Trophoblast cell (in vitro differentiated cells and primary cell): ENCODE data around the gene TTLL4.

Experiments
- DNase-seq, 2 donors: peaks; one replicate each; pipeline ENCODE4 v3.0.0-alpha.2; 2016
- H2AFZ ChIP-seq: 2 replicates; pipeline ENCODE4 v1.6.1; 2013; ENCODE audit warnings: low read length, moderate library complexity, mild to moderate bottlenecking; ENCODE audit not compliant: insufficient read depth, poor library complexity
- H2AK5ac ChIP-seq: 2 replicates; pipeline ENCODE4 v1.6.1; 2013; ENCODE audit warnings: mild to moderate bottlenecking, low read length
- H2BK120ac ChIP-seq: 2 replicates; pipeline ENCODE4 v1.6.1; 2013; ENCODE audit warnings: low read length, mild to moderate bottlenecking, moderate library complexity; ENCODE audit not compliant: insufficient read depth, poor library complexity
- H2BK12ac ChIP-seq: 2 replicates; pipeline ENCODE4 v1.6.1; 2013; ENCODE audit warnings: mild to moderate bottlenecking, low read length, moderate library complexity
- H2BK5ac ChIP-seq: 2 replicates; pipeline ENCODE4 v1.6.1; 2013; ENCODE audit warnings: low read length, low read depth, moderate library complexity, mild to moderate bottlenecking; ENCODE audit not compliant: poor library complexity
- H3K14ac ChIP-seq: 2 replicates; pipeline ENCODE4 v1.6.1; 2013; ENCODE audit warnings: mild to moderate bottlenecking, low read length
- H3K18ac ChIP-seq: 2 replicates; pipeline ENCODE4 v1.6.1; 2013; ENCODE audit warnings: mild to moderate bottlenecking, low read length
- H3K23ac ChIP-seq: 2 replicates; pipeline ENCODE4 v1.6.1; 2013; ENCODE audit warnings: low read length
- H3K27ac ChIP-seq: 2 replicates; pipeline ENCODE4 v1.5.1; 2013; ENCODE audit warnings: low read depth, mild to moderate bottlenecking, inconsistent platforms, low read length, moderate library complexity
- H3K27me3 ChIP-seq: 2 replicates; pipeline ENCODE4 v1.6.1; 2013; ENCODE audit warnings: inconsistent platforms, mild to moderate bottlenecking, low read length, moderate library complexity; ENCODE audit not compliant: insufficient read depth
- H3K36me3 ChIP-seq, 2 experiments: 1 replicate in 1 of 2; 2 replicates in 1 of 2; pipeline ENCODE4 v1.6.1; 2013; ENCODE audit warnings: low read length in 2 of 2, mild to moderate bottlenecking in 2 of 2, moderate library complexity in 1 of 2; ENCODE audit not compliant: insufficient read depth in 2 of 2, control insufficient read depth in 1 of 2
- H3K4ac ChIP-seq: 2 replicates; pipeline ENCODE4 v1.6.1; 2013; ENCODE audit warnings: low read depth, mild to moderate bottlenecking, low read length, moderate library complexity
- H3K4me1 ChIP-seq, 2 experiments: 1 replicate in 1 of 2; 2 replicates in 1 of 2; pipeline ENCODE4 v1.6.1; 2013; ENCODE audit warnings: low read length in 2 of 2, mild to moderate bottlenecking in 2 of 2, moderate library complexity in 1 of 2; ENCODE audit not compliant: insufficient read depth in 2 of 2, control insufficient read depth in 1 of 2
- H3K4me2 ChIP-seq: 2 replicates; pipeline ENCODE4 v1.6.1; 2013; ENCODE audit warnings: inconsistent platforms, mild to moderate bottlenecking, low read length, moderate library complexity
- H3K4me3 ChIP-seq: 2 replicates; pipeline ENCODE4 v1.5.1; 2013; ENCODE audit warnings: mild to moderate bottlenecking, low read depth, low read length, inconsistent platforms
- H3K79me1 ChIP-seq: one replicate; pipeline ENCODE4 v1.6.1; 2013; ENCODE audit warnings: low read length
- H3K79me2 ChIP-seq: 2 replicates; pipeline ENCODE4 v1.6.1; 2013; ENCODE audit warnings: low read length, mild to moderate bottlenecking; ENCODE audit not compliant: control insufficient read depth, insufficient read depth, poor library complexity
- H3K9ac ChIP-seq: 2 replicates; pipeline ENCODE4 v1.6.1; 2013; ENCODE audit warnings: mild to moderate bottlenecking, low read length
- H3K9me3 ChIP-seq: 2 replicates; pipeline ENCODE4 v1.6.1; 2013; ENCODE audit warnings: low read depth, mild to moderate bottlenecking, control low read depth, inconsistent platforms, low read length; ENCODE audit not compliant: insufficient read depth
- H4K12ac ChIP-seq: 2 replicates; pipeline ENCODE4 v1.6.1; 2013; ENCODE audit warnings: low read depth, mild to moderate bottlenecking, low read length, moderate library complexity
- H4K8ac ChIP-seq: 2 replicates; pipeline ENCODE4 v1.6.1; 2013; ENCODE audit warnings: low read depth, mild to moderate bottlenecking, low read length, moderate library complexity
- H4K91ac ChIP-seq: one replicate; pipeline ENCODE4 v1.6.1; 2013; ENCODE audit warnings: low read depth, mild to moderate bottlenecking, low read length, moderate library complexity
- WGBS: extraction: QIAGEN DNeasy Blood & Tissue Kit; methylation state at CpG from one replicate; pipeline ENCODE4 v1.1.7; 2013; ENCODE audit warnings: missing lambda C conversion rate; ENCODE audit not compliant: insufficient read length, insufficient coverage; ENCODE audit errors: extremely low coverage; 5-methylcytosine and 5-hydroxymethylcytosine counted together

The TTLL4 gene

DNA sequence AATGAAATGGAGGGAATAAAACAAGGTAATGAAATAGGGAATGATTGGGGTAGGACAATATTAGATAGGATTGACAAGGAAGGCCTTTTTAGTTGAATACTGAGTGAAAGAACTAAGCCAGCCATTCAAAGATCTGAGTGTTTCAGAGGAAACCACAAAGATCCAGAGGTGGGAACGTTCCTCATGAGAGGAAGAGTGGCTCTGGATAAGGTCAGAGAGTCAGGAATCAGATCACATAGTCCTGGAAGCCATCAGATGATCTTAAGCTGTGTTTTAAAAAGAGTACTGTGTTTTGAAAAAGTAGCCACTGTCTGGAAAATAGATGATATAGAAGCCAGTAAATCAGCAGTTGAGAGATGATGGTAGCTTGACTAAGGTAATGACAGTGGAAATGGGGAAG lies 11.8 kb downstream of the TTLL4 start:
- Histone ChIP-seq H3K9me3 (no peaks in the 10 kb centered on the region), H3K4me1 (peaks cover 0 to 2% of the 10 kb centered on the region in 2 experiments), H3K4ac (no peak overlapping the region), H2BK120ac (no peak overlapping the region), H4K91ac (no peak overlapping the region), H3K9ac (no peak overlapping the region), H3K79me2 (no peaks in the 10 kb centered on the region), H3K4me2 (no peak overlapping the region), H2AFZ (no peak overlapping the region), H3K23ac (no peak overlapping the region), H3K27ac (peak overlapping the region; percentile 32), H2BK5ac (no peak overlapping the region), H3K4me3 (no peak overlapping the region), H4K8ac (no peak overlapping the region), H3K27me3 (no peaks in the 10 kb centered on the region), H2BK12ac (no peak overlapping the region), H3K36me3 (peaks cover 0 to 4% of the 10 kb centered on the region in 2 experiments), H3K14ac (no peak overlapping the region), H2AK5ac (no peak overlapping the region), H3K18ac (no peak overlapping the region), H4K12ac (no peak overlapping the region), H3K79me1 (no peaks in the 10 kb centered on the region)
- no peak for DNase-seq
- WGBS = no CpG with 5 or more reads among the region's 1 CpG

DNA sequence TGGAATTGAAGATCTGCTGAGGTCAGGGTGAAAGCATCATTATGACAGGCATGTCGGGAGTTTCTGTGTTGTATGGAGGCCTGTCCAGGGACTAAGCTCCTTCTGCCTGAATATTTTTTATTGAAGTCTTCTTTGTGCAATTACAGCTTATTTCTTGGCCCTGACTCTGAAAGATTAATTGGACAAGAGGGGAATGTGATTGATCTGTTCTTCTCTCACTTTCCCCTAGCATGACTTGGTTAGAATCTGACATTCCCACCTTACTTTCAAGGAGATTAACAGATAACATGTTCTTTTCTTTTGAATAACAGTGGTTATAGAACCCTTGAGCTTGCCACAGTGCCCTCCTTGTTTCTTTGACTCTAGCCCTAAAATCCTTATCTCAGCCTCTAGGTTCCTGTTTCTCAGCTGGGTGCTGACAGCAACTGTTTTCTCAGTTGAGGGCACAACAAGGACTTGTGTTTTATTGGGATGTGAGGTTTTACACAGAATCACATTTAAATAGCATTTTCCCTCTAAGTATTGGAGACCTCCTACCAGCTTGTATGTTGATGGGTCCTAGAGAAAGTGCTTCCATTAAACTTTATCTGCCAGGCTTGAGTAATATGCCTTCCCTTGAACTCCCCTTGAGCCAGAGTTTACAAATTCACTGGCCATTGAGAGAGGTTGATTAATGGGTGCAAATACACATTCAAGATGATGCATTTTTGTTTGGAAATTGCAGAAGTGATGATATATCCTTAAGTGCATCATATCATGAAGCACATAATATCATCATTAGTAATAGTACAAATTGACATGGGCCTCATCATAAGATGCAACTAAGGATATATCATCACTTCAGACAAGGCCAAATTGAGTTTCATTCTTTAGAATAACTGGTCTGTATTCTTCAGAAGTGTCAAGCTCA lies 12.5 kb downstream of the TTLL4 start:
- Histone ChIP-seq H3K27ac (peak overlapping the region; percentile 32), H4K8ac (no peak overlapping the region), H3K79me2 (no peaks in the 10 kb centered on the region), H3K9me3 (no peaks in the 10 kb centered on the region), H3K4me2 (no peak overlapping the region), H2BK12ac (no peak overlapping the region), H3K23ac (no peak overlapping the region), H2AFZ (no peak overlapping the region), H2BK120ac (no peak overlapping the region), H2BK5ac (no peak overlapping the region), H3K27me3 (no peaks in the 10 kb centered on the region), H4K91ac (no peak overlapping the region), H3K4ac (peak overlapping the region; percentile 9), H3K9ac (no peak overlapping the region), H3K14ac (no peak overlapping the region), H3K36me3 (peaks cover 0 to 4% of the 10 kb centered on the region in 2 experiments), H4K12ac (no peak overlapping the region), H3K18ac (no peak overlapping the region), H3K79me1 (no peaks in the 10 kb centered on the region), H2AK5ac (no peak overlapping the region), H3K4me3 (no peak overlapping the region), H3K4me1 (peaks cover 0 to 2% of the 10 kb centered on the region in 2 experiments)
- WGBS = no CpG with 5 or more reads among the region's 1 CpG
- no peak for DNase-seq

DNA sequence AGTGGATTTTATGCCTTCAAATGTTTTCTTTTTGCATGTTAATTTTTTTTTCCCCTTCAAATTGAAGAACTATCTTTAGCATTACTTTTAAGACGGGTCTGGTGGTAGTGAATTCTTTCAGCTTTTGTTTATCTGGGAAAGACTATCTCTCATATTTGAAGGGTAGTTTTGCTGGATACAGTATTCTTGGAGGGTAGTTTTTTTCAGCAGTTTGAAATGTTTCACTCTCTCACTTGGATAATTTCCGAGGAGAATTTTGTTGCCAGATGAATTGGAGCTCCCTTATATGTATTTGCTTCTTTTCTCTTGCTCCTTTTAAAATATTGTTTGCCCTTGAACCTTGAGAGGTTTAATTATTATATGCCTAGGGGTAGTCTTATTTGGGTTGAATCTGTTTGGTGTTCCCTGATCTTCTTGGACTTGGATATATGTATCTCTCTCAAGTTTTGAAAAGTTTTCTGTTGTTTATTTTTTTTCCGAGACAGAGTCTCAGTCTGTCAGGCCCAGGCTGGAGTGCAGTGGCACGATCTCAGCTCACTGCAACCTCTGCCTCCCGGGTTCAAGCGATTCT lies 15.5 kb downstream of the TTLL4 start:
- H3K4ac ChIP-seq = no peak overlapping the region
- no peak overlapping the region for H2AK5ac ChIP-seq
- H3K27ac ChIP-seq = no peak overlapping the region
- H4K12ac ChIP-seq = no peak overlapping the region
- no peak overlapping the region for H4K8ac ChIP-seq
- no peaks in the 10 kb centered on the region for H3K27me3 ChIP-seq
- H3K79me1 ChIP-seq = no peaks in the 10 kb centered on the region
- no peak overlapping the region for H2BK5ac ChIP-seq
- no peak overlapping the region for H4K91ac ChIP-seq
- no peak for DNase-seq
- no peak overlapping the region for H2BK12ac ChIP-seq
- no peaks in the 10 kb centered on the region for H3K9me3 ChIP-seq
- no peak overlapping the region for H2BK120ac ChIP-seq
- H2AFZ ChIP-seq = no peak overlapping the region
- peaks cover 0 to 2% of the 10 kb centered on the region in 2 experiments for H3K4me1 ChIP-seq
- no peaks in the 10 kb centered on the region for H3K79me2 ChIP-seq
- no CpG with 5 or more reads among the region's 6 CpGs for WGBS
- H3K9ac ChIP-seq = no peak overlapping the region
- H3K14ac ChIP-seq = no peak overlapping the region
- peaks cover 2 to 6% of the 10 kb centered on the region in 2 experiments for H3K36me3 ChIP-seq
- no peak overlapping the region for H3K18ac ChIP-seq
- no peak overlapping the region for H3K4me3 ChIP-seq
- H3K23ac ChIP-seq = no peak overlapping the region
- no peak overlapping the region for H3K4me2 ChIP-seq

DNA sequence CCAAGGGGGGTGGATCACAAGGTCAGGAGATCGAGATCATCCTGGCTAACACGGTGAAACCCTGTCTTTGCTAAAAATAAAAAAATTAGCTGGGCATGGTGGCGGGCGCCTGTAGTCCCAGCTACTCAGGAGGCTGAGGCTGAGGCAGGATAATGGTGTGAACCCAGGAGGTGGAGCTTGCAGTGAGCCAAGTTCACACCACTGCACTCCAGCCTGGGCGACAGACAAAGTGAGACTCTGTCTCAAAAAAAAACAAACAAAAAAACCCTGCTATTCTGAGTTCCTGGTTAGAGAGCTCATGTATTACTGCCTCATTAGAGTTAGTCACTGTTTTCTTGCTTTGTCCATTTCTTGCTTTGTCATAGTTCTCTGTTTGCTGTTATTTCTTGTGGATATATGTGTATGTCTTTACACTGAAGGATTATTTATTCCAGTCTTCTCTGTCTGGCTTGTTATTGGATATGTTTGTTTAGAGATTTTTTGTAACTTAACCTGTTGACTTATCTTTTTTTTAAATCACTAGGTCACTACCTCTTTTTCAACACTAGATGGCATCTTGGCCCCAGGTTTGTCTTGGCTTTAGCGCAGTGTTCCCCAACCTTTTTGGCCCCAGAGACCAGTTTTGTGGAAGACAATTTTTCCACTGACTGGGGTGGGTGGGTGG lies 17.0 kb downstream of the TTLL4 start:
- Histone ChIP-seq H3K27me3 (no peaks in the 10 kb centered on the region), H3K27ac (no peak overlapping the region), H3K14ac (no peak overlapping the region), H3K4me2 (no peak overlapping the region), H3K9ac (no peak overlapping the region), H4K12ac (no peak overlapping the region), H3K18ac (no peak overlapping the region), H3K9me3 (no peaks in the 10 kb centered on the region), H4K91ac (no peak overlapping the region), H2BK12ac (no peak overlapping the region), H2AFZ (no peak overlapping the region), H3K23ac (no peak overlapping the region), H2AK5ac (no peak overlapping the region), H3K36me3 (peaks cover 2 to 6% of the 10 kb centered on the region in 2 experiments), H3K79me1 (no peaks in the 10 kb centered on the region), H2BK5ac (no peak overlapping the region), H3K4me3 (no peak overlapping the region), H2BK120ac (no peak overlapping the region), H3K4ac (no peak overlapping the region), H4K8ac (no peak overlapping the region), H3K79me2 (no peaks in the 10 kb centered on the region), H3K4me1 (peaks cover 0 to 5% of the 10 kb centered on the region in 2 experiments)
- WGBS = no CpG with 5 or more reads among the region's 6 CpGs
- DNase-seq = peak in 1 of 2 donors; percentile 33
